ENCODE results near the gene PARP14. TPM values are rescaled to one million over a fixed set of nuclear protein-coding genes. Genes with fewer than 3 reads are reported as not detected.

PARP14 gene
- total RNA-seq, 1 donor from 2014 or later, result 11.7 TPM

GRCh38 chr3:122776675-122777468 lies 96.2 kb downstream of the PARP14 start:
- Histone ChIP-seq H3K36me3 (peaks cover 11% of the 10 kb centered on the region), H3K27ac (replicated peaks) (no peak overlapping the region), H3K27me3 (ENCODE audit: low read depth) (no peaks in the 10 kb centered on the region), H3K4me3 (no peak overlapping the region), H3K9me3 (replicated peaks) (no peaks in the 10 kb centered on the region), H3K4me1 (peaks cover 16% of the 10 kb centered on the region)
- TF ChIP-seq CTCF (IDR thresholded peaks at IDR 0.05; ENCODE audit: borderline replicate concordance), result no peak
- intact Hi-C loops (cut with micrococcal nuclease), result no loop called here
- DNase-seq, result no peak

DNA sequence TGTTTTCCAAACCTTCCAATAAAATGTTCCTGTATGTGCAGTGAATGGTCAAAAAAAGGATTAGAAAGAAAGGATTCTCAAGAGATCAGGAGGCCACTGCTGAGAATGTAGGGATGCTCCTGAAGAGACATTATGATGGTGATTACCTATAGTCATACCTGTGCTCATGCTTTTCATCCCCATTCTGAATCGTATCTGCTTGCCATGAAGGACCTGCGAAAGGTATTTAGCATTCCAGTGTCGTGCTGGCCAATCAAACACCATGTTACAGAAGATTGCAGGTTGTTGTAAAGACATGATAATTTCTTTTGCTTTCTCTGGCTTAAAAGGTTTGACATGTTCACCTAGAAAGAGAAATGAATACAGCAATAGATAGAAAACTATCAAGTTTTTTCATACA lies 96.9 kb downstream of the PARP14 start:
- Histone ChIP-seq H3K4me1 (peaks cover 13% of the 10 kb centered on the region), H3K4me3 (no peak overlapping the region), H3K27me3 (ENCODE audit: low read depth) (no peaks in the 10 kb centered on the region), H3K27ac (replicated peaks) (no peak overlapping the region), H3K9me3 (replicated peaks) (no peaks in the 10 kb centered on the region), H3K36me3 (peaks cover 11% of the 10 kb centered on the region)
- intact Hi-C loops (cut with micrococcal nuclease), result no loop called here
- TF ChIP-seq CTCF (IDR thresholded peaks at IDR 0.05; ENCODE audit: borderline replicate concordance), result no peak
- DNase-seq, result no peak

Other genes starting within 250 kb of the PARP14 start
- 64.9 TPM for gene KPNA1, start 165.9 kb upstream of the PARP14 start, total RNA-seq
- gene PARP9, start 116.5 kb upstream of the PARP14 start, total RNA-seq, result 12.6 TPM
- gene DTX3L, start 116.5 kb upstream of the PARP14 start, total RNA-seq, result 13.6 TPM
- gene PARP15, start 103.2 kb upstream of the PARP14 start, total RNA-seq, result 0.80 TPM
- gene HSPBAP1, start 113.0 kb downstream of the PARP14 start, total RNA-seq, result 3.8 TPM
- gene SLC49A4, start 114.2 kb downstream of the PARP14 start, total RNA-seq, result 14.5 TPM